Tibial artery (tissue), 4 donors: Measurements from ENCODE around the gene SAMSN1.
A peak's percentile ranks its signal among the peaks of the same experiment; 100 is the strongest.

ENCODE experiments used
- DNase-seq, 2 donors: peaks; one replicate each; pipeline ENCODE4 v3.0.0-alpha.2; 2019
- H3K27ac ChIP-seq, 2 donors: fragments of 200-600 bp; sonication (generic) in 1 of 2; 1 replicate in 1 of 2; 2 replicates in 1 of 2; pipeline ENCODE4 v1.5.1; 2018 to 2019; ENCODE audit warnings: mild to moderate bottlenecking in 1 of 2
- H3K27me3 ChIP-seq, 2 donors: fragments of 200-600 bp; sonication (generic) in 1 of 2; one replicate each; pipeline versions ENCODE4 v1.5.1 to v1.6.0; 2016 to 2019
- H3K36me3 ChIP-seq, 3 donors: fragments of 200-600 bp; sonication (generic) in 2 of 3; one replicate each; pipeline ENCODE4 v1.5.1; 2016 to 2019; ENCODE audit warnings: mild to moderate bottlenecking in 2 of 3
- H3K4me1 ChIP-seq, 4 donors: fragments of 200-600 bp; sonication (generic) in 2 of 4; 1 replicate in 3 of 4; 2 replicates in 1 of 4; pipeline ENCODE4 v1.5.1; 2016 to 2019
- H3K4me3 ChIP-seq, 2 donors: fragments of 200-600 bp; sonication (generic) in 1 of 2; 1 replicate in 1 of 2; 2 replicates in 1 of 2; pipeline ENCODE4 v1.5.1; 2018 to 2019; ENCODE audit warnings: mild to moderate bottlenecking in 2 of 2
- H3K9me3 ChIP-seq, 3 donors: fragments of 200-600 bp; sonication (generic) in 1 of 3; one replicate each; pipeline ENCODE4 v1.5.1; 2016 to 2019
- CTCF ChIP-seq, 2 experiments: fragments of 200-600 bp in 1 of 2; fragments of 450-650 bp in 1 of 2; IDR thresholded peaks; one replicate each; pipeline ENCODE4 v1.5.1; 2017 to 2019; ENCODE audit warnings: antibody characterized with exemption in 2 of 2, mild to moderate bottlenecking in 1 of 2, moderate library complexity in 1 of 2
- intact Hi-C: fragments of 100-400 bp; cut with DNase I; formaldehyde crosslinking; loops from one replicate; pipeline ENCODE4 v1.15.0; 2023; ENCODE audit warnings: low total_unique reads

The SAMSN1 gene

DNA sequence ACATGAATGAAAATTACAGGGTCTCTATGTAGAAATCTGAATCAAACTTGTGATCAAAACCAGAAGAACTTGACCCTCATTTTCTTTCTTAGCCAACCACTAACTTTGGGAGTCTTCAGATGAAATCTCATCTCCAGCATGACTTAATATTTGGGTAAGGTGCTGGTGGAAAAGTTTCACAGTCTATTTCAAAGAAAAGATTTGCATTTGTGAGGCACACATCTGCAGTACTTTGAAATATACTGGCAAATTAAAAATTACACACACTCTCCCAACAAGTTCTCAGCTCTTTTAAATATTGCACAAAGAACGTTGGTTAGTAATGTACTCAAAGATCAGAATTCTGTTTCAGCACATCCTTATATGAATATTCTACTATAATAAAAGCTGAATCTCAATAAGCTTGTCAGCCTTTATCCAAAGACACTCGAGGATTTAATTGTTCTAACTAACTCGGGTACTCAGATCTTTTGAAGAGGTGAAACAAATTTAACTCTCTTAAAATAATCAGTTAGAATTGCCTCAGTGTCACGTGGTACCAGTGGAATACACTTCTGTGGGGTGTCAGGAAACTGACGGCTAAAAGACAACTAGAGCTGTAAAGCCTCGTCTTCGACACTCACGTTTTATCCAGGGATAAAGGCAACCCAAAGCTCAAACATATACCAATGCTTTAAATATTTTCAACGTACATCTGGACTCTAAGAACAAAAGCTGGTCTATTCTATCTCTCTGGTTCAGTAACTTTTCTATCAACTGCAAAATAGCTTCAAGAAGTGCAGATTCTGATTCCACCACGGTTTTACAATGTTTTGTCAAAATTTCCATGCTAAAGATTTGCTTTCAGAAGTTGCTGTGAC lies 19.0 kb downstream of the SAMSN1 start:
- Histone ChIP-seq H3K27ac (no peak overlapping the region), H3K9me3 (no peaks in the 10 kb centered on the region), H3K36me3 (no peaks in the 10 kb centered on the region), H3K27me3 (no peaks in the 10 kb centered on the region), H3K4me1 (peaks cover 0 to 3% (median 2%) of the 10 kb centered on the region in 4 donors), H3K4me3 (no peak overlapping the region)
- DNase-seq: no peak
- intact Hi-C loops: no loop called here
- no peak for TF ChIP-seq CTCF (IDR thresholded peaks at IDR 0.05)

- Histone ChIP-seq H3K36me3 (no peaks in the 10 kb centered on the region), H3K9me3 (no peaks in the 10 kb centered on the region), H3K27ac (no peak overlapping the region), H3K4me3 (no peak overlapping the region), H3K4me1 (peaks cover 0 to 3% (median 2%) of the 10 kb centered on the region in 4 donors), H3K27me3 (no peaks in the 10 kb centered on the region)
- no peak for DNase-seq
- intact Hi-C loops: no loop called here
- TF ChIP-seq CTCF (IDR thresholded peaks at IDR 0.05): no peak
These were observed 19.9 kb downstream of the SAMSN1 start for GRCh38 chr21:14526199-14526598.

DNA sequence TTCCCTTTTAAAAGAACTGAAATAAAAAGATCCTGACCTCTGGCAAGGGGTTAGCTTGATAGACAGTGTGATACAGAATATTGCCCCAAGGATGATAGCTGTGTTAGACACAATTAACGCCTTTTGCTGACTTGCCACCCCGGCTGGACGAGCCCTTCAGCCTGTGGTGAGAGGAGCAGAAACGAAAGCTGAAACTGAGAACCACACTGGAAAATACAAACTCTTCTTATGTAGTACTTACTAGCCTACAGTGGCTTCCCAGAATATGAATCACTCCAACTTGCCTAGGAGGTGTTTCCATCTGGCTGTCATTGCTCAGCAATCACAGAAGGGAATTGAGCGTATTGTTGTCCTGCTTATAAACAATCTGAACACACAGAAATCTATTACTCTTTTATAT lies 22.9 kb downstream of the SAMSN1 start:
- Histone ChIP-seq H3K36me3 (no peaks in the 10 kb centered on the region), H3K9me3 (no peaks in the 10 kb centered on the region), H3K4me1 (peaks cover 0 to 2% (median under 1%) of the 10 kb centered on the region in 4 donors), H3K27me3 (no peaks in the 10 kb centered on the region), H3K27ac (no peak overlapping the region), H3K4me3 (no peak overlapping the region)
- intact Hi-C loops: no loop called here
- DNase-seq: no peak
- TF ChIP-seq CTCF (IDR thresholded peaks at IDR 0.05): no peak

GRCh38 chr21:14522736-14523135 lies 23.4 kb downstream of the SAMSN1 start:
- H3K4me1 ChIP-seq: no peaks in the 10 kb centered on the region
- intact Hi-C loops: no loop called here
- no peak overlapping the region for H3K27ac ChIP-seq
- H3K9me3 ChIP-seq: no peaks in the 10 kb centered on the region
- no peak for DNase-seq
- H3K4me3 ChIP-seq: no peak overlapping the region
- TF ChIP-seq CTCF (IDR thresholded peaks at IDR 0.05): no peak
- no peaks in the 10 kb centered on the region for H3K36me3 ChIP-seq
- H3K27me3 ChIP-seq: no peaks in the 10 kb centered on the region

DNA sequence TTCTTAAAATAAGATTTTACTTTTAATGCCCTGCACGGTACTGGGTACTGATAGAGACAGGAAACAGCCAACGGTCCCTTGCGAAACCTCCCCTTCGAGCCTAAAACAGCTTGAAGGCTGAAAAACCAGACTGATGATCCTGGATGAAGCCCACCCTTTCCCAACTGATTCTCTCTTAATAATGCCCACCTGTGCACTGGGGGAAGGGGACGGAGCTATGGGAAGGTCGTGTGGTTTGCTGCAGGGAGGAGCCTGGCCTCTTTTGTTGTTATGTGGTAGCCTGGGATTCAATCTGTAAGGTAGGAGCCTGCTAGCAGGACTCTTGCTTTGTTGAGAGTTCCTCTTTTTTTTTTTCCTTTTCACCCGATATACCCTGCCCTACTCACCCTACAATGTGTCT lies 25.6 kb downstream of the SAMSN1 start:
- Histone ChIP-seq H3K4me1 (no peaks in the 10 kb centered on the region), H3K9me3 (no peaks in the 10 kb centered on the region), H3K27ac (no peak overlapping the region), H3K4me3 (no peak overlapping the region), H3K27me3 (no peaks in the 10 kb centered on the region), H3K36me3 (no peaks in the 10 kb centered on the region)
- intact Hi-C loops: no loop called here
- DNase-seq: peak in 1 of 2 donors; percentile 24
- TF ChIP-seq CTCF (IDR thresholded peaks at IDR 0.05): no peak
